HG03159 (cell line): Measurements from ENCODE around the gene CDH23.

Experiments
- ATAC-seq: cut with Tn5 transposase; IDR thresholded peaks from one replicate; pipeline ENCODE4 v1.9.1; 2021; ENCODE audit warnings: mild to moderate bottlenecking, moderate library complexity; ENCODE audit not compliant: unreplicated experiment

The CDH23 gene

DNA sequence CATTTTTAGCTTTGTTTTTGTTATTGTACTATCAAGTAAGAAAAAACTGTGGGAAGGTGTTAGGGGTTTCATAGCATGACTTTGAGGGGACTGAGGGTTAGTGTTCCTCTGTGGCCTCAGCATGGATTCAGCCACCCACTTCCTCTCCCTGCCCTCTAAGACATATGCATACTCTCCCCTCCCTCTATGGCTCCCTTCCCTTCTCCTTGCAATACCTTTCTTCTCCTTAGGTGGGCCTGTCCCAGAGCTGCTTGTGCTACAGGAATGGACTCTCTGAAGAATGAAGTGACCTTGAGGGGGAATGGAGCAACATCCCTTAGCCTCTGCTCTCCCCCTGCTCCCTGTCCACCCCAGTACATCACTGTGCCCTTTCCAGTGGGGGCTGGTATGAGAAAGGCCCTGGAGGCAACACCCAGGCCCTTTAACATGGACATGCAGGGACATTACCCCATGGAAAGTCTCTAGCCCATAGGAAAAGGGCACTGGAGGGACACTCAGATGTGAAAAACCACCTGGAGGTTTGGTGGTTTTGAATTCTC is 22.4 kb downstream of the CDH23 start:
- no peak for ATAC-seq

DNA sequence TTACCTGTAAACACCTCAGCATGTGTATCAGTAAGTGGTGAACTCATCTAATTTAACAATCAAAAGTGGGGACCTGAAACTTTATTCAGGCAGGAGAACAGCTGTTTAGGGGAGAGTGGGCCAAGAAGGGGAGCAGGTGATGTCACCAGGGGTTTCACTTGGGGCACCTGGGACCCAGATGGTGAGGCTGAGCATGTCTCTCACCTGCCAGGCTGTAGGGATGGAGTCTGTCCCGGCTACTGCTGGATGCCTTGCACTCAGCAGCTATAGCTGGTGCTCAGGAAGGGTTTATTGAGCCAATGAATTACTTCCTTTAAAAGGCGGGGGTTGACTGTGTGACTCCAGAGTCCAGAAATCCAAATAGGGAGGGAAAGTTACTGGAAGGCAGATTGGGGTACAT is 23.0 kb downstream of the CDH23 start:
- ATAC-seq: no peak

DNA sequence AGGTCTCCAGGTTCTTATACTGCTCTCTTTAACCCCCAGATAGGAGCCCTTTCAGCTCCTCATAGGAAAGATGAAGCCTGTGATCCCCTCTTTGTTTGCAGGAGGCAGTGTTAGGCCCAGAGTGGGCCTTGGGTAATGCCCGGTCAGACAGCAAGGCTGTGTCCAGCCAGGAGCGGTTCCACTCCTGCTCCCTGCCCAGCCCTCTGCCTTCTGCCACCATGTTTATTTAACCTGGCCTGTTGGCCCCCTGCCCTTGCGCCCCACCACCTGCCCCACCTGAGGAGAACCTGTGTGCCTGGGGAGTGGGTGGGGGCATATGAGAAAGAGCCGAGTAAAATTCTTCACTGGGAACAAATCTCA is 24.3 kb downstream of the CDH23 start:
- ATAC-seq: no peak

DNA sequence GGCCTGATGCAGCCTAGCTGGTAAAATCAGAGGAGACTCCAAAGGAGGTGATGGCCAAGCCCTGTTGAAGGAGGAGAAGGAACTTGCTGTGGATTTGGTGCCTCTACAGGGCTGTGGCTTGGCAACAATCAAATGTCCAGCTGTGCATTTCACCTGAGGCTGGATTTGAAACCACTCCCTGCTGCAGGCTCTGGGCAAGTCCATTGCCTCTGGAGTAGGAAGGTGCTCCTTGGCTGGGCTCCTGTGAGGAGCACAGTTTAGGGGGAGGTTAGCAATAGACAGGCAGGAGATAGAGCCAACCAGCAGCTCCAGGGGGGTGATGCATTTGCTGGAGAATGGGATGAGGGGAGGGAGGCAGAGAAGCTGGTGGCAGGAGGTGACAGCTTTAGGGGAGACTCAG is 26.5 kb downstream of the CDH23 start:
- no peak for ATAC-seq

DNA sequence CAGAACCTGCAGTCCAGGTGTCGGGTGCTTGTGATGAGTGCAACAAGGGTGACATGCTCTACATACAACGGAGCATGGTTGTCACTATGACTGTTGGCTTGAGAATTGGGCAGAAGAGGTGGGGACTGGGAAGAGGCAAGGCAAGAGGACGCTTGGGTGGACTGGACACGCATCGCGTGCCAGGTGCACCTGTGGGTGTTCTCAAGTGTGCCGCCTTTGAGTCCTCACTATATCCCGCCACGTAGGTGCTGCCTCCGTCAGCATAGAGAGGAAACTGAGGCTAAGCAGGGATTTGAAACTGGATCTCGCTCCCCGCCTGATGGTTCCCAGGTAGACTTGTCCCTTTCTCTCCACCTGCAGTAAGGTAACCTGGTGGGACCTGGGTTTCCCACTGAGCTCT is 27.2 kb downstream of the CDH23 start:
- no peak for ATAC-seq

DNA sequence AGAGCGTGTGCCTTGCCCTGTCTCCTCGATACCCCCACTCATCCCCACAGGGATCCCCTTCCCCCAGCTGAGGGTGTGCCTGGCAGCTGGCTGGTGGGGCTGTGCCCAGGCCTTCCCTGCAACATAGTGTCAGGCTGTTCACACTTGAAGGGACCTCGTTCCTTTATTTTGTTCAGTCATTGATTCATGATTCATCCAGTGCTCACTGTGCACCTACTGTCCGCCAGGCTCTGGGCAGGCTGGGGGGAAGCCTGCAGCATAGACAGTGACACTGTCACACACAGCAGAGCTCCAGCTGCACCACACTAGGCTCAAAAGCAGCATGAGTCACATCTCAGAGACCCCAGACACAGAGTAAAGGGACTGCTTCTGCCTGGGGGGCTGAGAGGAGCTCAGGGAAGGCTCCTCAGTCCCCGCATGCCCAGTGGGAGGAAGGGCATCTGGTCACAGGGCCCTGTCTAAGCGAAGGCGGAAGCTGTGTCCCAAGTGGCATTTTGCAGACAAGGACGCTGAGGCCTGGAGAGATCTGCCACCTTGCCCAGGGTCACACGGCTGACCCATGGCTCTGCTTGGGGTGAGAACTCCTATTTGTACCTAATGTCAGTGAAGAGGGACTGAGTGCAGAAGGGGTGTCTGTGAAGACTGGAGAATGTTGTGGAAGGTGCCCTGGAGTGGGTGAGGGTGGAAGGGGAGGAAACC is 27.9 kb downstream of the CDH23 start:
- ATAC-seq: no peak

DNA sequence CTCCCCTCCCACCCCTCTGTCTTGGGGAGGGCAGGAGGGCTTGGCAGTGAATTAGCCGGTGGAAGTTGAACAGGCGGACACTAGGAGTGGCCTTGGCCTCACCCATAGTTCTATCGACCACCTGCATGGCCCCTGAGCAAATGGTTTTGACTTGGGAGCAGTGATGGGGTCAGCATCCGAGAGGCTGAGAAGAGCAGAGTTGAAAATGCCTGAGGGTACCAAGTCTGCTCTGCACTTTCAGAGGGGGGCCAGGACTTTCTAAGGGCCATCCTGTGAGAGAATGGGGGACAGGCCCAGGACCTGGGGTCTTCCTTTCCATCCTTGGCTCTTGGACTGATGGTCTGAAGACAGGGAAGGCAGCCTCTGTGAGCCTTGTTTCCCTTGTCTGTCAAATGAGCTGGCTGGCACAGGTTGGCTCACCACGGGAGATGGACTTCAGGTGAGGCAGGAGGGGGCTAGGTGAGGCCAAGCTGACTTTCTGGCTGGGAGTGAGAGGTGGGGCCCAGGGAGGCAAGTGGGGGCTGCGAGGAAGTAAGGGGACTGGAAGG is 29.4 kb downstream of the CDH23 start:
- no peak for ATAC-seq

DNA sequence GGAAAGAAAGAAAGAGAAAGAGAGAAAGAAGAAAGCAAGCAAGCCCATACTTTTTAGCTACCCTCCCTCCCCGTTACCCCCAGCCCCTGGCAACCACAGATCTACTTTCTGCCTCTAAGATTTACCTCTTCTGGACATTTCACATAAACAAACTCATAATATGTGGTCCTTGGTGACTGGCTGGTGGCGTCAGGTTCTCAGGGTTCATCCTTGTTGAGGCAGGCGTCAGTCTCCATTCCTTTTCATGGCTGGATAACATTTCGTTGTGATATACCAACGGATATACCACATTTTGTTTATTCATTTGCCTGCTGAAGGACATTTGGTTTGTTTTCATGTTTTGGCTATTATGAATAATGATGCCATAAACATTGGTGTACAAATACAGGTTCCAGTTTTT is 30.5 kb downstream of the CDH23 start:
- ATAC-seq: no peak

DNA sequence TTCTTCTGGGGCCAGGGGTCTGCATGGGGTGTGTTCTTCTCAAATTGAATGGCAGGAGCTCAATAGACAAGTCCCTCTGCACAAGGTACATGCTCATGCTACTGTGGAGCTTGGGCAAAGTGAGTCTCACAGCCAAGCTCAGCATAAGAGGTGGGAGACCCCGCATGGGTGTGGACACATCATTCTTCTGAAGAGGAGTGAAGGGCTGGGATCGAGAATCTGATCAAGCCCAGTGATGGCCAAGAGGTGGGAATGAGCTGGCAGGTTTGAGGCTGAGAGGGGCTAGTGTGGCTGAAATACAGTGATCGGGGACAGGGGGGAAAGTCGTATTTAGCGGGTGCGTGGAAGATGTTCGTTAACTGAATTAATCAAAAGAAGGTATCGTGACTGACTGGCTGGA is 32.6 kb downstream of the CDH23 start:
- ATAC-seq: no peak

DNA sequence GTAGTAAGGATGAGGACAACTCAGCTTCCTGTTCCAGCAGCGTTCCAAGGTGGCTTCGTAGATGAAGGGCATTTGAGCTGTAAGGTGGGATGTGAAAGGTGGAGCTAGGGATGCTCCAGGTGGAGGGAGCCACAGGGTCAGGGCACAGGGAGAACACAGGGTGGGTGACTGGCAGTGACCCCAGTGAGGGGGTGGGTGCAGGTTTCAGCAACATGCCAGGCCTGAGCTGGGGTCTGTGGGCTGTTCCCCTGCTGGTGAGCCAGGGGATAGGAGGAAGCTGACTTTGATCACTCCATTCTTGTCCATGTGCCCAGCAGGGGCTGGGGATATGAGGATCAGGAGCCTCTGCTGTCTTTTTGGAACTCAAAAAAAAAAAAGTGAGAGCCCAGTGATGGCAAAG is 33.2 kb downstream of the CDH23 start:
- ATAC-seq: no peak

DNA sequence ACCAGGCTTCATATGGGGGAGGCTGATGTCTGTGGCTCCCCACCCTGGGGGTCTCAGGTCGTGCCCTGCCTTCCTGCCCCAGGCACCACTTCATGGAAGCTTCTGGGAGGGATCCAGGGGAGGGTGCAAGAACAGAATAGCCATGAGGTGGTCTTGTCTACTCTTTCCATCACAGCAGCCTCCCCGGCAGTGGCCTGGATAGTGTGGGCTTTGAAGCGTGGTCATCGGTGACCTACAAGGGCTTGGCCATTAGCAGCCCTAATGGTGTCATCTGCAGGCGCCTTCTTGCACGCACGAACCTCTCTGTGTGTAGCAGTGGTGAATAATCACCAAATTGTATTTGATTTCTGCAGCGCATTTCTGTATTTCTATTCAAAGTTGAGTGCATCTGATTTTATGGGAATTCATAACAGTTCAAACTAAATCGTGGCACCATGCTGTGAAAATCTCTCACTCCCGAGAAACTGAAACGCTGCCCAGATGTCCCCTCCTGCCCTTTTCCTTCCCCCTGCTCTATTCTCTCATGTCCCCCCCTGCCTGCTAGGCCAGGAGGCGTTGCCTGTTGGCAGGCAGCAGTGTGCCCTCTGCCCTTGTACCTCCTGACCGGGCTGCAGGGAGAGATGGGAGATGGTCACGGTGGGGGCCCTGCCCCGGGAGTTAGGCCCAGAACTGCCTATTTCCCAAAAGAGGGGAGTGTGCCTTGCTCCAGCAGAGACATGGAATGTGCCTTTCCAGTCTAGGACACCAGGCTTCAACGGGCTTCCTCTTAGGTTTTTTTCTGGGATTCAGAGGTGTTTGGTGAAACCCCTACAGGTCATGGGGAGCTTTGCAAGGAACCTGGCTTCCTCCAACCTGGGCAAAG is 34.8 kb downstream of the CDH23 start:
- ATAC-seq: no peak

DNA sequence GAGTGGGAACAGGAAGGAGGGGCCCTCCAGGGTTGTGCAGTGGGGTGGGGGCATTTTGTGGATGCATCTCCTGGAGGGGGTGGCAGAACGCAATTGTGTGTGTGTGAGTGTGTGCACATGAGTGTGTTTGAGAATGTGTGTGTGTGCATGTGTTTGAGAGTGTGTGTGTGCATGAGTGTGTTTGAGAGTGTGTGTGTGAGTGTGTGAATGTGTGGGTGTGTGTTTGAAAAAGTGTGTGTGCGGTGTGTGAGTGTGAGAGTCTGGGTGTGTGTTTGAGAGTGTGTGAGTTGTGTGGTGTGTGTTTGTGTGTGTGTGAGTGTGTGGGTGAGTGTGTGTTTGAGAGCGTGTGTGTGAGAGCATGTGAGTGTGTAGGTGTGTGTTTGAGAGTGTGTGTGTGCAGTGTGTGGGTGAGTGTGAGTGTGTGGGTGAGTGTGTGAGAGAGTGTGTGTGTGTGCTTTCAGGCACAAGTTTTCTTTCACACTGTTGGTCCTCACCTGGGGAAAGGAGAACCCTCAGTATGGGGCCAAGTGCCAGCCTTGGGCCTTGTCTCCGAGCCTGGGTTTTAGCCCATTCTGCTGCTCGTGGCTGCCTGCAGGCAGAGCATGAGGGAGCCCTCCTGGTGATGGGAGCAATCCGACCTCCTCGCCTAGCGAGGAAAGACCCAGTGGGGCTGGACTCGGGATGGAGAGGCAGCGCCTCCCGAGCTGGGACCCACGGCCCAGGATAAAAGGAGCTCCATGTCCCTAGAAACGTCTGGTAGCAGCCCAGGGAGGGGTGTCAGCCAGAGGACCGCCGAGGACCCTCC is 35.6 kb downstream of the CDH23 start:
- ATAC-seq: no peak

DNA sequence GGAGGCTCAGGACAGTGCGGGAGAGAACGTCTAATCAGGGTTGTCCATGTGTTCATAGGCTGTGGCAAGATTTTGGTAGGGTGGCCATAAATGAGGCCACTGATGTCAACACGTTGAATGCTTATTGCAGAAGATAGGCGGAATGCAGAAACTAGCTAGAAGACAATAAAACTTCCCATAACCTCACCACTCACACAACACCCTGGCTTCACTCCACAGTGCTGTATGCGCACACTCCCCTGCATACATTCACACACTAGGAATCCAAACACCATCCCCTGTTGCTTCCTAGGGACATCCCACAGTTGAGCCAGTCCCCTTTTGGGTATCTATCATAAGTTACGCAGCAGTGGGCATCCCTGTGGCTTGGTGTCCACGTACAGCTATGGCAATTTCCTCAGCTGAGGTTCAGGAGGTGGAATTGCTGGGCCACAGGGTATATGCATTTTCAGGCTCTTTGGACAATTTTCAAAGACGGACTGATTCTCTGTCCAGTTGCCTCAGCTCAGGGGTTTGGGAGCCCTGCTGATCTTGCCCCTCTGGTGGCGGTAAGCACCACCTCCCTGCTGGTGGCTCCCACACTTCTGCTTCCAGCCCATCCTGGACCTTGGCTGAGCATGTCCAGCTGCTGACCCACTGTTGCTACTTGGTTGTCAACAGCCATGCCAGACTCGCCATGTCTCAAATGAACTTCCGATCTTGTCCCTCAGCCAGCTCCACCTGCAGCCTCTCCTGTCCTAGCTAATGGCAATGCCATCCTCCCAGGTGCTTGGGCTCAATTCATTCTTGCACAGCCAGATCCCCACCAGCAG is 36.4 kb downstream of the CDH23 start:
- ATAC-seq: no peak

DNA sequence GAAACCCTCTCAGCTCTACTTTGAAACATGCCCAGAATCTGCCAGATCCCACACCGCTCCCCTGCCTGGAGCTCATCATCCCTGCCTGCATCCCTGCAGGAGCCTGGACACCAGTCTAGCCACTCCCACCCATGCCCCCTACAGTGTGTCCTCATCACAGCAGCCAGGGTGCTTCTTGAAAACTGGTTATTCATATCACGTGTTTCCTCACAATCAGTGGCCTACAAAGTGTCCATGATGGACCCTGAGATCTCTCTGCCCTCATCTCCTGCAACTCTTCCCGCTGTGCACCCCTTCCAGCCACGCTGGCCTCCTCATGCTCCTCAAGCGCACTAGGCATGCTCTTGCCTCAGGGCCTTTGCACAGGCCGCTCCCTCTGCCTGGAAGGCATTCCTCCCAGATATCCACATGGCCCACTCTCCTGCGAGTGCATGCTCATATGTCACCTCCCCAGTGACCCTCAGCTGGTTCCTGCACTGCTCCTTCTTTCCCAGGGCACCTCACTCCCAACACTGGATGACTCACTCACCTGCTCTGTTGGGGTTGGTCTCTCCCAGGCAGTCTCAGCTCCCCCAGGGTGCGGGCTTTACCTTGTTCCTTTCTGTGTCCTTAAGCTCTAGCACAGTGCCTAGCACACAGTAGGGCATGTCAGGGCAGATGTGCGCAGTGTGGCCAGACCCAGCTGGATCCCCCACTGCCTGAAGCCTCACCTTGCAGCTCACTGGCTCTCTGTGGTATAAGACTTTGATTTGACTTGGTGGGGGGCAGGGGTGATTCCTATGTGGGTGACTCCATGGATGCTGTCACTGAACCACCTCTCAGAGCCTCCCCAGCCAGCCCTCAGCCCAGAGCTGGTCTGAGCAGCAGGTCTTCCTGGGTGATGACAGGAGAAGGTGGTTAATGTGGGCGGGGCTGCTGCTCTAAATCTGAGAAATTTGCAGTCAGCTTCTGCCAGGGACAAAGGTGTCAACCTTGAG is 37.3 kb downstream of the CDH23 start:
- no peak for ATAC-seq

DNA sequence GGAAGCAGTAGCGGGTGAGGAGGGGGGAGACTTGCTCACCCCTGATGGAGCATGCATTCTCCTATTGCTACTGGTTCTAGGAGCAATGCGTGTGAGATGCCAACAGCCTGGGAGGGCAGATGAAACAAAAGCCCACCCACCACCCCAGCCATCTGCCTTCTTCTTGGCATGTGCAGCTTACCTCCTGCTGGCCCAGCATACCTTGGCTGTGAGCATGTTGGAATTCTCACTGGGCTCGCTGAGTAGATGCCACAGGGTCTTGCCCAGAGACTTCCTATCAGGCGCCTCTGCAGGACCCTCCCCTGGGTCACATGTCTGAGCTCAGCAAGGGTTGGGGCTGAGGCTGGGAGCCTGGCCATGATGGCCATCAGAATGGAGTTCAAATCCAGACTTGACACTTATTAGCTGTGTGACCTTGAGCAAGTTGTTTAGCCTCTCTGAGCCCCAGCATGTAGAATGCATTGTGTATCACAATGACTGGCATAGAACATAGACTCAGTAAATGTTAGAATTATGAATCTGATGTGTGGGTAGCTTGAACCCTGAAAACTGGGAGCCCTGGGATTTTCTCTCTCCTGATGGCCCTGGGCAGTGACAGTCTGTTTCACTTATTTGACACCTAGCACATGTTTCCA is 38.2 kb downstream of the CDH23 start:
- no peak for ATAC-seq

DNA sequence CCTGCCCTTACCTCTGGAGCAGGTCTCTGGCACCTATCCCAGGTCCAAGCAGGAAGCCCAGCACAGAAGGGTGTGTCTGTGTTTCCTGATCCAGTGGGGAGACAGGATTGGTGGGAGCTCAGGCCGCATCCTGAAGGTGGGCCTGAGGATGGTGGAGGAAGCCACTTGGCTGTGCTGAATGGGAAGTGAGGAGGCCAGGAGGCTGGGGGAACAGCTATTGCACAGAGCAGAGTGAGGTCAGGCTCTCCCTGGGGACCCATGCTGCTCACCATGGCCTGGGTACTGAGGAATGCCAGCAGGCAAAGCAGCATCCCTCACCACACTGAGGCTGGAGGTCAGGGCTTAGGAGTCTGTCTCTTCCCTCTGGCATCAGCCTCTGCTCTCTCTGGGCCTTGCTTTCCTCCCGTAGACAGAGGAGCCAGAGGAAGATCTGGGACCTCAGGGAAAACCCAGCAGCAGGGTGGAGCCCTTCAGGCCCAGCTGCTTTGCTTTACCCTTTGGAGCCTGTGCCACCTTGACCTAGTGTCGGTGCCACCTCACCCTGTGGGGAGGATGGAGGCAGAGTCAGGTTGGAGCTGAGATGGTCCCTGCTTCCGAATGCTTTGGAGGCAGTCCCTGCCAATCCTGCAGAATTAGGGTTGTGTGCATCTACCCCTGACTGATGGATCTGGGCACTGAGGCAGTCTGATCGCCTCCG is 39.0 kb downstream of the CDH23 start:
- no peak for ATAC-seq

DNA sequence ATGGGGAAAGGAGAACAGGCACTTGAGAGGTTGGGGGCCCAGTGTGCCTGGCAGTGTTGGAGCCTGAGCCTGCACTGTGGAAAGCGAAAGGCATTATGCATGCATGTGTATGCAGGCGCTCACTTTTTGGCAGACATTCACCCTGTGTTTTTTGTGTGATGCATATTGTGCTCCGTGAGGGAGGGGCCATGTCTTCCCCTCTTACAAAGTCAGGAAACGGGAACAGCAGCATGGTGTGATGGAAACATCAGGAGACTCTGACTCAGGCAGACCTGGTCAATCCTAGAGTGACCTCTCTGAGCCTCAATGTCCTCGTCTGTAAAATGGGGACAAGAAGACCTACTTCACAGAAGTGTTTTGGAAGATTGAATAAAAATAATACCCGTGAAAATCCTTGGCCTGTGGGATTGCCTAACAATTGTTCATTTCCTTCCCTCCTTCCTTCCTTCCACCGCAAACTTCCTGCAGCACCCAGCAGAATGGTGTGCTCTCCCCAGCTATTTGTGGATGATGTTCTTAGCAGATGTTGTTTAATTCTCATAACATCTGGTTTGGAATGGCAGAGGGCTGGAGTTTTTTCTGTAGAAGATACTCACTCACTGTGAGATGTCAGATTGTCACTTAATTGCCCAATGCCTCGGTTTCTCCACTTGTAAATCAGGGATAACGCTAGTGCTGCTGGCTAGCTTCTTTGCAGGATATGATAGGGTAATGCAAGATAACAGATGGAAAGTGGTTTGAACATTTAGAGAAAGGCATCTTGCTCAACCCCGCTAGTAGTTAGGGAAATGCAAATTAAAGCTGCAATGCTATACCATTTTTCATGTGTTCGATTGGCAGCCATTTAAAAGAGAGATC is 39.8 kb downstream of the CDH23 start:
- ATAC-seq: no peak
